GM23338 (cell line): ENCODE measurements around the gene NOVA1. TPM values are rescaled to one million over a fixed set of nuclear protein-coding genes. Genes with fewer than 3 reads are reported as not detected.

Source experiments
- ATAC-seq: fragments of 200-7000 bp; cut with Tn5 transposase; 3 replicates; pipeline ENCODE4 v1.9.1; 2020
- DNase-seq: peaks from one replicate; pipeline ENCODE4 v3.0.0-alpha.2; 2015; ENCODE audit warnings: low spot score
- H2AFZ ChIP-seq: fragments of 200-600 bp; sonication (generic); 2 replicates; pipeline ENCODE4 v1.8.0; 2016; ENCODE audit warnings: antibody characterized with exemption, mild to moderate bottlenecking, moderate library complexity
- H3F3A ChIP-seq: fragments of 200-600 bp; sonication (generic); replicated peaks from 2 replicates; pipeline ENCODE4 v1.8.0; 2017; ENCODE audit warnings: antibody characterized with exemption, mixed run types, low read depth
- H3K27ac ChIP-seq: fragments of 200-600 bp; sonication (generic); 2 replicates; pipeline ENCODE4 v1.6.1; 2016; ENCODE audit warnings: low read depth
- H3K27me3 ChIP-seq: fragments of 200-600 bp; sonication (generic); 2 replicates; pipeline ENCODE4 v1.8.0; 2016; ENCODE audit warnings: mild to moderate bottlenecking, mixed run types, moderate library complexity; ENCODE audit not compliant: insufficient read depth
- H3K36me3 ChIP-seq: fragments of 200-600 bp; sonication (generic); 2 replicates; pipeline ENCODE4 v1.8.0; 2016; ENCODE audit warnings: mild to moderate bottlenecking; ENCODE audit not compliant: insufficient read depth
- H3K4me1 ChIP-seq: fragments of 200-600 bp; sonication (generic); 2 replicates; pipeline ENCODE4 v1.8.0; 2016; ENCODE audit warnings: mild to moderate bottlenecking, moderate library complexity; ENCODE audit not compliant: insufficient read depth
- H3K4me2 ChIP-seq: fragments of 200-600 bp; sonication (generic); 2 replicates; pipeline ENCODE4 v1.7.1; 2017; ENCODE audit warnings: mixed run types
- H3K4me3 ChIP-seq: fragments of 200-600 bp; sonication (generic); 2 replicates; pipeline ENCODE4 v1.6.1; 2016; ENCODE audit warnings: mixed run types
- H3K79me2 ChIP-seq: fragments of 200-600 bp; sonication (generic); replicated peaks from 2 replicates; pipeline ENCODE4 v1.8.0; 2017; ENCODE audit warnings: mild to moderate bottlenecking; ENCODE audit not compliant: insufficient read depth
- H3K9me2 ChIP-seq: fragments of 200-600 bp; sonication (generic); 2 replicates; pipeline ENCODE4 v1.8.0; 2017; ENCODE audit not compliant: insufficient read depth
- H4K20me1 ChIP-seq: fragments of 200-600 bp; sonication (generic); replicated peaks from 2 replicates; pipeline ENCODE4 v1.8.0; 2017; ENCODE audit warnings: mild to moderate bottlenecking; ENCODE audit not compliant: insufficient read depth
- H3K27ac Mint-ChIP-seq: 2 replicates; pipeline ENCODE4 v1.8.0; 2020; ENCODE audit warnings: inconsistent platforms, mild to moderate bottlenecking, moderate library complexity, mixed read lengths
- H3K27me3 Mint-ChIP-seq: 3 replicates; pipeline ENCODE4 v1.8.0; 2022; ENCODE audit warnings: low read depth, mild to moderate bottlenecking, moderate library complexity, mixed read lengths, inconsistent platforms; ENCODE audit not compliant: insufficient read depth, poor library complexity
- H3K36me3 Mint-ChIP-seq: 3 replicates; pipeline ENCODE4 v1.8.0; 2021; ENCODE audit warnings: low read depth, mild to moderate bottlenecking, inconsistent platforms, moderate library complexity, mixed read lengths
- H3K4me1 Mint-ChIP-seq: 3 replicates; pipeline ENCODE4 v1.8.0; 2020; ENCODE audit warnings: mild to moderate bottlenecking, inconsistent platforms, mixed read lengths
- H3K4me3 Mint-ChIP-seq: 3 replicates; pipeline ENCODE4 v1.8.0; 2021; ENCODE audit warnings: moderate library complexity, mild to moderate bottlenecking, inconsistent platforms, mixed read lengths
- H3K9me3 Mint-ChIP-seq: 3 replicates; pipeline ENCODE4 v1.8.0; 2020; ENCODE audit warnings: moderate library complexity, mild to moderate bottlenecking, inconsistent platforms, mixed read lengths
- EZH2phosphoT487 ChIP-seq: fragments of 200-600 bp; sonication (generic); IDR thresholded peaks from one replicate; pipeline ENCODE4 v1.8.1; 2018; ENCODE audit warnings: antibody characterized with exemption; ENCODE audit not compliant: unreplicated experiment
- polyA plus RNA-seq: library from polyadenylated mRNA; unstranded; fragments of >200 nt; fragmentation: Nextera tagmentation; extraction: Ambion mirVana; gene quantifications from 2 replicates; pipeline ENCODE4 v1.2.1, GENCODE V29; 2016
- total RNA-seq: library from RNA; depleted of rRNA; stranded (reverse); fragments of >200 nt; shearing (Covaris generic); gene quantifications from 2 replicates; pipeline ENCODE4 v1.2.3, GENCODE V29; 2014
- TF ChIP-seq, protein P1 (sequence below): fragments of 250-450 bp; sonication (Bioruptor Pico); IDR thresholded peaks from 2 replicates; pipeline ENCODE4 v1.5.0; 2020; ENCODE audit warnings: mild to moderate bottlenecking, moderate library complexity
- TF ChIP-seq, protein P2 (sequence below): IDR thresholded peaks from one replicate; pipeline ENCODE4 v1.6.1; 2018; ENCODE audit warnings: antibody characterized with exemption; ENCODE audit not compliant: unreplicated experiment
- TF ChIP-seq, protein P3 (sequence below): IDR thresholded peaks from 2 replicates; pipeline ENCODE4 v1.6.1; 2016; ENCODE audit warnings: antibody characterized with exemption

NOVA1 gene
- total and polyA plus RNA-seq, 2 experiments from 2014 or later: 8.1 to 11.6 TPM

DNA sequence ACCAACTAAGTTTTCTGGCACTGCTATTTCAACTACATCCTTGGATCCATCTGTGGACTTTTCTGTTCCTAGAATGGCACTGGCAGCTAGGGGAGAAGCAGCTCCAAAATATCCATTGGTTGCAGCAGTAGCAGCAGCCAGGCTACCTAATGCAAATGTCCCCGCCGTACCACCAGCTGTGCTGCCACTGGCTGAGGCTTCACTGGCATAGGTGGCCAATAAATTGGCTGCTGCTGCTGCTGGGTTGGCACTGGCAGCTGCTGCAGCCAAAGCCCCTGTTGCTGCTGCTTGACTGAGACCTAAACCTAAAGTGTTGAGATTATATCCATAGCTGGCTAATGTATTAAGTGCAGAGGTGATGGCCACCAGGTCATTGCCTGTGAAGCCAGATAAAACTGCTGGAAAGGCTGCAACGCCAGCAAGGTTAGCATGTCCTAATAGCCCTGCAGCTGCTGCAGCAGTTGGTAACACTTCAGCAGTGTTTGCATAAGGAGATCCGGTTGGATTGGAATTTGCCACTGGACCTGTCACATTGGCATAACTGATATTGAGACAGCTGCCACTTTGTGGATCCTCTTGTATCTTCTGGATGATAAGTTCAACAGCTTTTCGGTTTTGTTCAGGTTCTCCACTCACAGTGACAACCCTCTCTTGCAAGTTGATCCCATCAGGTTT, 149.5 kb downstream of the NOVA1 start (continued):
- TF ChIP-seq, protein P1, sequence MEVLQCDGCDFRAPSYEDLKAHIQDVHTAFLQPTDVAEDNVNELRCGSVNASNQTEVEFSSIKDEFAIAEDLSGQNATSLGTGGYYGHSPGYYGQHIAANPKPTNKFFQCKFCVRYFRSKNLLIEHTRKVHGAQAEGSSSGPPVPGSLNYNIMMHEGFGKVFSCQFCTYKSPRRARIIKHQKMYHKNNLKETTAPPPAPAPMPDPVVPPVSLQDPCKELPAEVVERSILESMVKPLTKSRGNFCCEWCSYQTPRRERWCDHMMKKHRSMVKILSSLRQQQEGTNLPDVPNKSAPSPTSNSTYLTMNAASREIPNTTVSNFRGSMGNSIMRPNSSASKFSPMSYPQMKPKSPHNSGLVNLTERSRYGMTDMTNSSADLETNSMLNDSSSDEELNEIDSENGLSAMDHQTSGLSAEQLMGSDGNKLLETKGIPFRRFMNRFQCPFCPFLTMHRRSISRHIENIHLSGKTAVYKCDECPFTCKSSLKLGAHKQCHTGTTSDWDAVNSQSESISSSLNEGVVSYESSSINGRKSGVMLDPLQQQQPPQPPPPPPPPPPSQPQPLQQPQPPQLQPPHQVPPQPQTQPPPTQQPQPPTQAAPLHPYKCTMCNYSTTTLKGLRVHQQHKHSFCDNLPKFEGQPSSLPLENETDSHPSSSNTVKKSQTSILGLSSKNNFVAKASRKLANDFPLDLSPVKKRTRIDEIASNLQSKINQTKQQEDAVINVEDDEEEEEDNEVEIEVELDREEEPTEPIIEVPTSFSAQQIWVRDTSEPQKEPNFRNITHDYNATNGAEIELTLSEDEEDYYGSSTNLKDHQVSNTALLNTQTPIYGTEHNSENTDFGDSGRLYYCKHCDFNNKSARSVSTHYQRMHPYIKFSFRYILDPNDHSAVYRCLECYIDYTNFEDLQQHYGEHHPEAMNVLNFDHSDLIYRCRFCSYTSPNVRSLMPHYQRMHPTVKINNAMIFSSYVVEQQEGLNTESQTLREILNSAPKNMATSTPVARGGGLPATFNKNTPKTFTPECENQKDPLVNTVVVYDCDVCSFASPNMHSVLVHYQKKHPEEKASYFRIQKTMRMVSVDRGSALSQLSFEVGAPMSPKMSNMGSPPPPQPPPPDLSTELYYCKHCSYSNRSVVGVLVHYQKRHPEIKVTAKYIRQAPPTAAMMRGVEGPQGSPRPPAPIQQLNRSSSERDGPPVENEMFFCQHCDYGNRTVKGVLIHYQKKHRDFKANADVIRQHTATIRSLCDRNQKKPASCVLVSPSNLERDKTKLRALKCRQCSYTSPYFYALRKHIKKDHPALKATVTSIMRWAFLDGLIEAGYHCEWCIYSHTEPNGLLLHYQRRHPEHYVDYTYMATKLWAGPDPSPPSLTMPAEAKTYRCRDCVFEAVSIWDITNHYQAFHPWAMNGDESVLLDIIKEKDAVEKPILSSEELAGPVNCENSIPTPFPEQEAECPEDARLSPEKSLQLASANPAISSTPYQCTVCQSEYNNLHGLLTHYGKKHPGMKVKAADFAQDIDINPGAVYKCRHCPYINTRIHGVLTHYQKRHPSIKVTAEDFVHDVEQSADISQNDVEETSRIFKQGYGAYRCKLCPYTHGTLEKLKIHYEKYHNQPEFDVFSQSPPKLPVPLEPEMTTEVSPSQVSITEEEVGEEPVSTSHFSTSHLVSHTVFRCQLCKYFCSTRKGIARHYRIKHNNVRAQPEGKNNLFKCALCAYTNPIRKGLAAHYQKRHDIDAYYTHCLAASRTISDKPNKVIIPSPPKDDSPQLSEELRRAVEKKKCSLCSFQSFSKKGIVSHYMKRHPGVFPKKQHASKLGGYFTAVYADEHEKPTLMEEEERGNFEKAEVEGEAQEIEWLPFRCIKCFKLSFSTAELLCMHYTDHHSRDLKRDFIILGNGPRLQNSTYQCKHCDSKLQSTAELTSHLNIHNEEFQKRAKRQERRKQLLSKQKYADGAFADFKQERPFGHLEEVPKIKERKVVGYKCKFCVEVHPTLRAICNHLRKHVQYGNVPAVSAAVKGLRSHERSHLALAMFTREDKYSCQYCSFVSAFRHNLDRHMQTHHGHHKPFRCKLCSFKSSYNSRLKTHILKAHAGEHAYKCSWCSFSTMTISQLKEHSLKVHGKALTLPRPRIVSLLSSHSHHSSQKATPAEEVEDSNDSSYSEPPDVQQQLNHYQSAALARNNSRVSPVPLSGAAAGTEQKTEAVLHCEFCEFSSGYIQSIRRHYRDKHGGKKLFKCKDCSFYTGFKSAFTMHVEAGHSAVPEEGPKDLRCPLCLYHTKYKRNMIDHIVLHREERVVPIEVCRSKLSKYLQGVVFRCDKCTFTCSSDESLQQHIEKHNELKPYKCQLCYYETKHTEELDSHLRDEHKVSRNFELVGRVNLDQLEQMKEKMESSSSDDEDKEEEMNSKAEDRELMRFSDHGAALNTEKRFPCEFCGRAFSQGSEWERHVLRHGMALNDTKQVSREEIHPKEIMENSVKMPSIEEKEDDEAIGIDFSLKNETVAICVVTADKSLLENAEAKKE: no peak
- TF ChIP-seq EZH2phosphoT487: no peak

DNA sequence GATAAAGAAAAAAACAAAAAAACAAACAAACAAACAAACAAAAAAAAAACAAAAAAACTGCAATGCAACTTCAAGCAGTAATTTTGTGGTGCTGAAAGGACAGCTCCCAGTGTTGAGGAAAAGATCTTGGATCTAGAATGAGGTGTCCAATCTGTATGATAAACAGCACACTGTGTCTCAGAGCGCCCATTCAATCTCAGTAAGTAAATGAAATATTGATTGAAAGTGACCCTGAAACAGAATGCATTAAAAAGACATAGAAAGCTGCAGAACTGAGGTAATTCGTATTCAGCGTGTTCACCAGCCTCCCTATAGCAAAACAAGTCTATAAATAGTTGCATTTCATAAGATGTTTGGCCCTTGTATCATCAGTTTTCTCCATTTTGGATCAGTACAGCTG, 153.0 kb downstream of the NOVA1 start:
- no peak overlapping the region for H3K27ac Mint-ChIP-seq
- Histone ChIP-seq H3K27ac (no peak overlapping the region), H3K4me2 (no peak overlapping the region), H3K4me1 (no peaks in the 10 kb centered on the region), H3K27me3 (no peaks in the 10 kb centered on the region), H3K9me2 (no peaks in the 10 kb centered on the region), H4K20me1 (no peaks in the 10 kb centered on the region), H3K79me2 (no peaks in the 10 kb centered on the region), H3K4me3 (no peak overlapping the region), H2AFZ (no peak overlapping the region), H3F3A (no peaks in the 10 kb centered on the region), H3K36me3 (no peaks in the 10 kb centered on the region)
- ATAC-seq (no peak), DNase-seq (peak; percentile 78)
- no peaks in the 10 kb centered on the region for H3K9me3 Mint-ChIP-seq
- TF ChIP-seq, protein P2, sequence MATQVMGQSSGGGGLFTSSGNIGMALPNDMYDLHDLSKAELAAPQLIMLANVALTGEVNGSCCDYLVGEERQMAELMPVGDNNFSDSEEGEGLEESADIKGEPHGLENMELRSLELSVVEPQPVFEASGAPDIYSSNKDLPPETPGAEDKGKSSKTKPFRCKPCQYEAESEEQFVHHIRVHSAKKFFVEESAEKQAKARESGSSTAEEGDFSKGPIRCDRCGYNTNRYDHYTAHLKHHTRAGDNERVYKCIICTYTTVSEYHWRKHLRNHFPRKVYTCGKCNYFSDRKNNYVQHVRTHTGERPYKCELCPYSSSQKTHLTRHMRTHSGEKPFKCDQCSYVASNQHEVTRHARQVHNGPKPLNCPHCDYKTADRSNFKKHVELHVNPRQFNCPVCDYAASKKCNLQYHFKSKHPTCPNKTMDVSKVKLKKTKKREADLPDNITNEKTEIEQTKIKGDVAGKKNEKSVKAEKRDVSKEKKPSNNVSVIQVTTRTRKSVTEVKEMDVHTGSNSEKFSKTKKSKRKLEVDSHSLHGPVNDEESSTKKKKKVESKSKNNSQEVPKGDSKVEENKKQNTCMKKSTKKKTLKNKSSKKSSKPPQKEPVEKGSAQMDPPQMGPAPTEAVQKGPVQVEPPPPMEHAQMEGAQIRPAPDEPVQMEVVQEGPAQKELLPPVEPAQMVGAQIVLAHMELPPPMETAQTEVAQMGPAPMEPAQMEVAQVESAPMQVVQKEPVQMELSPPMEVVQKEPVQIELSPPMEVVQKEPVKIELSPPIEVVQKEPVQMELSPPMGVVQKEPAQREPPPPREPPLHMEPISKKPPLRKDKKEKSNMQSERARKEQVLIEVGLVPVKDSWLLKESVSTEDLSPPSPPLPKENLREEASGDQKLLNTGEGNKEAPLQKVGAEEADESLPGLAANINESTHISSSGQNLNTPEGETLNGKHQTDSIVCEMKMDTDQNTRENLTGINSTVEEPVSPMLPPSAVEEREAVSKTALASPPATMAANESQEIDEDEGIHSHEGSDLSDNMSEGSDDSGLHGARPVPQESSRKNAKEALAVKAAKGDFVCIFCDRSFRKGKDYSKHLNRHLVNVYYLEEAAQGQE: peak; percentile 70
- TF ChIP-seq, protein P3, sequence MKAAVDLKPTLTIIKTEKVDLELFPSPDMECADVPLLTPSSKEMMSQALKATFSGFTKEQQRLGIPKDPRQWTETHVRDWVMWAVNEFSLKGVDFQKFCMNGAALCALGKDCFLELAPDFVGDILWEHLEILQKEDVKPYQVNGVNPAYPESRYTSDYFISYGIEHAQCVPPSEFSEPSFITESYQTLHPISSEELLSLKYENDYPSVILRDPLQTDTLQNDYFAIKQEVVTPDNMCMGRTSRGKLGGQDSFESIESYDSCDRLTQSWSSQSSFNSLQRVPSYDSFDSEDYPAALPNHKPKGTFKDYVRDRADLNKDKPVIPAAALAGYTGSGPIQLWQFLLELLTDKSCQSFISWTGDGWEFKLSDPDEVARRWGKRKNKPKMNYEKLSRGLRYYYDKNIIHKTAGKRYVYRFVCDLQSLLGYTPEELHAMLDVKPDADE: no peak
- H3K4me3 Mint-ChIP-seq: no peak overlapping the region
- no peaks in the 10 kb centered on the region for H3K27me3 Mint-ChIP-seq
- H3K36me3 Mint-ChIP-seq: no peaks in the 10 kb centered on the region
- peaks cover 6% of the 10 kb centered on the region for H3K4me1 Mint-ChIP-seq
